GM10847 (cell line): ENCODE measurements around the gene BPIFB3.

Experiments
- POLR2A ChIP-seq: IDR thresholded peaks from 2 replicates; pipeline ENCODE4 v1.6.1; 2011; ENCODE audit not compliant: insufficient read length; ENCODE audit errors: extremely low read depth

BPIFB3 gene

DNA sequence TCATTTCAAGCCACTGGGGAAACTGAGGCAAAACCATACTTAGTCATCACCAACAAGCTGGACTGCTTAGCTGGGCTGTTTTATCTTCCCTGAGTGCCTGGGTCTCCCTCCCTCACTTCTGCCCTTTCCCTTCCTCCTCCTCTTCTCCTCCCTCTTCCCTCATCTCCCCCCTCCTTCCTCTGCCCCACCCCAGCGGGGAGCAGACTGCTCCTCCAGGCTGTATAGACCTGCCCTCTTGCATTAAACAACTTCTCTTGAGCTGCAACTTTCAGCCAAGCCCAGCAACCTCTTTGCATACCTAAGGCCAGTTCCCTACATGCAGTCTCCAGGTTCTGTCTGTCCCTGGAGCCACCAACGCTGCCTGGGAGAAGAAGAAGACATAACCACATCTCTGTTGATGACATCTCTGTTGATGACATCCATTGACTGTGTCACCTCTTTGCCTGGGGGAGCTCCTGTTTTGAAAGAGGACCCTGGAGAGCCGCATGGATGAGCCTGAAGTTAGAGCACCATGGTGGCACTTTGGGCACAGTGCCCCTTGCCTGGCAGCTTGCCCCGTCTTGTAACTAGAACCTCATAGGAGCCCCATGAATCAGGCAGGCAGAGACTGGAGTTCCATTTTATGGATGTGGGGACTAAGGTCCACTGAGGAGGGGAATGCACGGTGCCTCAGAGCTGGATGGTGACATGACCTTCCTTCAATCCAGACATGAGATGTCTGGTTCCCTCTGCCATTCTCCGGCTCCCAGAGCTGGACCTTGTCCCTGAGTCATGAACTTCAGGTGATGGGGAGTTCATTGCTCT lies 30.1 kb upstream of the BPIFB3 start:
- no peak for TF ChIP-seq POLR2A

DNA sequence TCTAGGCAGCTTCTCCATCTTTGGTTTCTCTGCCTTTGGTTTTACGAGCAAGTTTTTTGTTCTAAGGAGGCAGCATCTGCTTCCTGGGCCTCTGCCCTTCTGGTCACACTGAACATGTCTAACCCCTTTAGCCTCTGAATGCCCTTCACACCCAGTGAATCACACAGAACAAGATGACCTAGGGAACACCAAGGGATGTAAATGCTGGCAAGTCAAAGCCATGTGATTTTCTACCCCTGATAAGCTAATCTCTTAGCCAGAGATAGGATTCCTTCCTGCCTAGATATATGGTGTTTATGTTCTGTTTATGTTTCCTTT lies 29.5 kb upstream of the BPIFB3 start:
- no peak for TF ChIP-seq POLR2A

DNA sequence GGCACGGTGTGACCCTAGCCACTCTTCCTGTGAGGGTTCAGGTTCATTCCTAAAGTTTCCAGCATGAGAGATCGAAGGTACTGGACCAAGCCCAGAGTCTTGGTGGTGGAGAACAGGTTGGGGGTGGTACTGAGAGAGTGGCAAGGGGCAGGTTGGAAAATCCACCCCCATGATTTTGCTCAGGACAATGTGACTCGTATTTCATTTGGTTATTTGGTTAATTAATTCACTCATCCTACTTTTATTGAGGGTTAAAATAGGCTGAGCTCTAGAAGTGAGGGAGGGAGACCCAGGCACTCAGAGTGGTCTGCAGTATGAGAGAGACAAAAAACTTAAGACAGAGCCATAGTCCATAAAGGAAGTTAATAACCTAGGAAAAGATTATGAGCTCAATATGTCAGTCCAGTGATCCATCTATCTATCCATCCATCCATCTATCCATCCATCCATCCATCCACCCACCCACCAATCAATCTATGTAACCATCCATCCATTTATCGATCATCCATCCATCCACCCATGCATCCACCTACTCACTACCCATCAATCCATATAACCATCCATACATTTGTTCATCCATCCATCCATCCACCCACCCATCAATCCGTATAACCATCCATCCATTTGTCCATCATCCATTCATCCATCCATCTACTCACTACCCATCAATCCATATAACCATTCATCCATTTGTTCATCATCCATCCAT lies 28.9 kb upstream of the BPIFB3 start:
- TF ChIP-seq POLR2A = no peak

DNA sequence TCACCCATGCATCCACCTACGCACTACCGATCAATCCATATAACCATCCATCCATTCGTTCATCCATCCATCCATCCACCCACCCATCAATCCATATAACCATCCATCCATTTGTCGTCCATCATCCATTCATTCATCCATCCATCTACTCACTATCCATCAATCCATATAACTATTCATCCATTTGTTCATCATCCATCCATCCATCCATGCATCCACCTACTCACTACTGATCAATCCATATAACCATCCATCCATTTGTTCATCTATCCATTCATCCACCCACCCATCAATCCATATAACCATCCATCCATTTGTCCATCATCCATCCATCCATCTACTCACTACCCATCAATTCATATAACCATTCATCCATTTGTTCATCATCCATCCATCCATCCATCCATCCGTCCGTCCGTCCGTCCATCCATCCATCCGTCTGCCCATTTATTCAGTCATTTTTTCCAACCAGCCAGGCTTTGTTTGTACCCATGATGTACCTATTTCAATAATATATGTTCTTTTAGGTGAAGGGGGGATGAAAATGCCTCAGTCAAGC lies 28.3 kb upstream of the BPIFB3 start:
- no peak for TF ChIP-seq POLR2A

DNA sequence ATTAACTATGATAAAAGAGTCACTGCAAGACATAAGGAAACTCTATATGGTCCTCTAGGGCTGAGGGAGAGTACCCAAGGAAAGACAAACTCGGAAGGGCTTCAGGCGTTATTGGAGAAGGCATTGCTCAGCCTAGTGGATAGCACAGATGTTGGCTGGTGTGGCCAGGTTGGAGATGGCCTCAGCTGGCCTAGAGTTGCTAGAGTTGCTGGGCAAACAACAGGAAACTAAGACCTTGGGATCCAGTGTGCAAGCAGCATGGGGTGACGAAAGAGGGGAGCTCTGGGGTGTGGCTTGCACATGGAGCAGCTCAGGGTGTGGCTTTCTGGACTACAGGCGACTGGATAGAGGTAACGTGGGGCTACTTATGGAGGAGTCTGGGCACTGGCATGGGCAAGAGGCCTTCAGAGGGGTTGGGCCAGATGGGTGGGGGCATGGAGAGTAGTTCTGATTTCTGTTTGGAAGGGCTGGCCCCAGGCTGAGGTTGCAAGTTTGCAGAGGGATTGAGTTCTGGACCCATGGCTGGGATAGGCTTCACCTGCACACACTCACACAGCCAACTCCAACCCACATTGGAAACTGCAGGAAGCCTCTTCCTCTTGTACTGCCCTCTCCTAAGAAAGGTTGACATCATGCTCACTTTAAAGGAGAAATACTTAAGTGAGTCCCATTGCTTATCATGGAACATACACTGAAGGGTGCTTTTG lies 27.5 kb upstream of the BPIFB3 start:
- TF ChIP-seq POLR2A = no peak

DNA sequence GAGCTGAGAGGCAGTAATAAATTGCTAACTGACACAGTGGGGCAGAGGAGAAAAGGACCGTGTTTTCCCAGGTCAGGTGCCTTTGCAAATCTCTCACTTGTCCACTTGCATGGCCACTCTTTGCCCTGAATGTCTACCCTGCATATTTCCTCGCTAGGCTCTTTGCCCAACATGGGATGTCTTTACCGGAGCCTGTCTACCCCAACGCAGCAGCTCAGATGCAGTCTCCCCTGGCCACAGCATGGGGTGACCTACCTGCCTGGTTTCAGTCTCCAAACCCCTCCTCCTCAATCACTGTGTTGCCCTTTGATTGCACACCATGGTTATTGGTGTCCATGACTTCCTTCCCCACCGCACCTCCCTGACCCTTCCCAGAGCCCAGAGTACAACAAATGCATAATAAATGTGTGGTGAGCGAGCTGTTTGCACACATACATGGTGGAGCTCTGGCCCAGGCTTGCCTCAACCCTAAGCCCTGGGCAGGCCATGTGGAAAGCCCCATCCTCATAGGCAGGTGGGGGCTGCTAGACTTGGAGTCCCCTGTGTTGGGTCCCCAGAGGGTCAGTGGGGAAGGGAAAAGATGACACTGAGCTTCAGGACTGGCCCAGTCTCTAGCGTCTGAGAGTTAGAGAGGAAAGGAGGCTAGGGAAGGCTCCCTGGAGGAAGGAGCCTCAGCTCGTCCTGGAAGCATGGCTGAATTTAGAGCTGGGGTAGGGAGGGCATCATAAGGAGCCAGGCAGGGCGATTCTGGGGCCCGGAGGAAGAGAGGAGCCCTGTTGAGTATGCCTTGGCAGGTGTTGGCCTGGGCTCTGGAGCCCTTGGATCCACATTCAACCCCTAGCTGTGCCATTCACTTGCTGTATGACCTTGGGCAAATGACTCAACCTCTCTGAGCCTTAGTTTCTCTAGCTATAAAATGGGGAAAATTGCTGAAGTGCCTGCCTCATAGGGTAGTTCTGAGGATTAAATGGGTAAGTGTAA lies 26.6 kb upstream of the BPIFB3 start:
- no peak for TF ChIP-seq POLR2A

DNA sequence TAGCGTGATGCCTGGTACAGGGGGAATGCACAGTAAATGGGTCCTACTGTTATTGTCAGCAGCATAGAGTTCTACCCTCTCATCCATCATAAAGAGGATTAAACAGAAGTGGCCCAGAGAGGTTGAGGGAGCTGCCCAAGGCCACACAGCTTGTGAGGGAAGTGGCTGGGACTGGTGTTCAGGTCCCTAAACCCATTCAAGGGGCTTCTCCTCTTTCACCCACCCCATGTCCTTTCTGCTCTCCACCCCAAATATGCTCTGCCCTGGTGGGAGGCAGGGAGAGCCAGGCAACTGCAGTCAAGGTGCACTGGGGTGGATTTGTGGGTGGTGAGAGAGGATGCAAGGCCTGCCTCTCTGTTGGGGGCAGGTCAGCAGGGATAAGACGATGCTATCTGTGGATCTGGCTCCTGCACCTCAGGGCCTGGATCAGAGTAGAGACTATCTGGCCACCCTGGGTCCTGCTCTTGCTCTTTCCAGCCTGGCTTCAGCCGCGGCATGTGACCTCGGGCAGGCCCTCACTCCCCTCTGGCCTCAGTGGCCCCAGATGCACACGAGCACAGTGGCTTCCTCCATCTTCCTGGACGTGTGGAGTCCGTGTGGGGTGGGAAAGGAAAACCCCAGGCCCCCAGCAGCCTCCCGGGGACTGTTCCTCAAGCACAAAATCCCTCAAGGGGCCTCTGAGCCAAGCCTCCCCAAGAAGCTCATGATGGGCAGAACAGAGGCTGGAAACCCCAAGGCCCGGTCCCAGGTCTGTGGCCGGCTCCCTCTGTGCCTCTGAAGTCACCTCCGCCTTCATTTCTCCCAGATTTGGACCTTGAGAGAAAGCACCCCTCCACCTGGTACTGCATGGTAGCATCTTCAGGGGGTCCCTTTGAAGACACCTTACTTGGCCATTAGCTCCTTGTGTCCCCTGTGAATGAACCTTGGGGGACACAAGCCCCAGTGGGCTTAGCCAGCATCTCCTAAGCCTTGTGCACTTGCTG lies 25.6 kb upstream of the BPIFB3 start:
- TF ChIP-seq POLR2A = no peak

DNA sequence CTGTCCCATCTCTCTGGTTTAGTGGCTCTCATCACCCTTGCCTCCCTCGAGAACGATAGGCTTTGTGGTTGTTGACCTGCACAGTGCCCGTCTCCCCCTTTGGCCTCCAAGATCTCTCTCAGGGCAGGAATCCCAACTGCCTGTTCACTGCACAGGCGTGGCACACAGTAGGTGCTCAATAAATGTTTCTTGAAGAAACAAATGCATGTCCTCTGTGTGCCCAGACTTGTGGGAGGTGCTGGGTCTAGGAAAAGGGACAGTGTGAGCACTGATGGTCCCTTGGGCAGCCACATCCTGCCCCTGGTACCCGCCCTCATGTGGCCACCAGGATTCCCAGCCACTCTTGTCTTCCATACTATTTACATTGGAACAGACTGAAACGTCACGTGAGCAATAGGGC lies 24.8 kb upstream of the BPIFB3 start:
- TF ChIP-seq POLR2A = no peak

DNA sequence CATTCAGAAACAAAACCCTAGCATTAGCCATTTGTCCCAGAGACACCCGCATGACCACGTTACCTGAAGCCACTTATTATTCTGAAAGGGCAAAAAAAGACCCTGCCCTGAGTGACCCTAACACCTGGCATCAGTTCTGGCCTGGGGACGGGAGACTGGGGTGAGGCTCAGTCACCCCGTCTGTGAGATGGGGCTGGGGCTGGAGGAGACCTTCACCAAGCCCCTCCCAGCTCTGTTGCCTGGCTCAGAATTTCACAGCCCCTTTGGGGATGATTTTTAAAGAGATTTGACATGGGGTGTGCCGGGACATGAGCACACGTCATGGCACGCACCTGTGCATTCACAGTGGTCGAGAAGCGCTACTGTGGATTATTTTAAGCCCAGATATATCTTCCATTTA lies 23.6 kb upstream of the BPIFB3 start:
- no peak for TF ChIP-seq POLR2A

DNA sequence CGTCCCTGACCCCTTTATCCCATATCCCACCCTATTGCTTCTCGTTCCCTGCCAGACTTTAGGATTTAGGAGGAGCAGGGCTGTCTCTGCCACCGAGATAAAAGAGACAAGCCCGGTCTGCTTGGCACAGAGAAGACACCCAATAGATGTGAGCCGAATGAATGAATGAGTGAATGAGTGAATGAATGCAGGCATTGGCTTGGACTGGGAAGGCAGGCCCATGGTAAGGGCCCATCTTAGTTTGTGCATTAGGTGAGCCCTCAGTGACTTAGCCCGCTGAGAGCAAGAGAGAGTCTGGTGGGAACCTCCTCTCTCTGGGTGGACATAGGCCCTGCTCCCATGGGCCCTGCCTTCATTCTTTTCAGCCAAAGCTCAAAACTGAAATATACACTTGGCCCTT lies 23.1 kb upstream of the BPIFB3 start:
- no peak for TF ChIP-seq POLR2A

DNA sequence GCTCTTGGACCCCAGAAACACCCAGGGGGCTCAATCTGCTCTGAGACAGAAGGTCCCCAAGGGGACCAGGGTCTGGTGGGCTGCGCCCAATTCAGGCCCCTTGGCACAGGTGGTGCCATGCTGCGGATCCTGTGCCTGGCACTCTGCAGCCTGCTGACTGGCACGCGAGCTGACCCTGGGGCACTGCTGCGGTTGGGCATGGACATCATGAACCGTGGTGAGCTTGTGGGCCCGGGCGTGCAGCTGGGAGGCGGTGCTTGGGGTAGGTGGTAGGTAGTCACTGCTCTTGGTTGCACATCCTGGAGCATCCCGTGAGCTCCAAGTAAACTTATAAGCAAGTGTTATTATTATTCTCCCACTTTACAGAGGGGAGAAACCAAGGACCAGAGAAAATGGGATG lies 22.2 kb upstream of the BPIFB3 start, which contains the start of gene BPIFB6:
TSS of gene BPIFB6 (plus strand) at position 118 of the 400 bp plus-strand sequence. CDS start at position 118, 0 bp downstream.
- no peak for TF ChIP-seq POLR2A

DNA sequence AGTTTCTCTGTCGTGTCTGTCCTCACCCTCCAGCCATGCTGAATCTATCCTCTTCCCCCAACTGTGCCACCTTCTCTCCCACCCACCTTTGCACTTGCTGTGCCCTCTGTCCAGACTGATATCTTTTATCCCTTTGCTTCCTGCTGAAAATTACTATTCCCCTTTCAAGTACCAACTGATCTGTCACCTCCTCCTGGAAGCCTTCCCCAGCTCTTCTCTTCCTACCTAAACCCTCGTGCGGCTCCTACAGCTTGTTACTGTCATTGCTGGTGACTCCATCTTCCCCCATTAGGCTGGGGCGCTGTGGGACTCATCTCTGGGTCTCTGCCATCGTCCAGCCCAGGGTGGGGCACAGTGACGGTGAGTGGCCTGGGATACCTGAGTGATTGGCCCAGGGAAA lies 21.1 kb upstream of the BPIFB3 start:
- TF ChIP-seq POLR2A = no peak

DNA sequence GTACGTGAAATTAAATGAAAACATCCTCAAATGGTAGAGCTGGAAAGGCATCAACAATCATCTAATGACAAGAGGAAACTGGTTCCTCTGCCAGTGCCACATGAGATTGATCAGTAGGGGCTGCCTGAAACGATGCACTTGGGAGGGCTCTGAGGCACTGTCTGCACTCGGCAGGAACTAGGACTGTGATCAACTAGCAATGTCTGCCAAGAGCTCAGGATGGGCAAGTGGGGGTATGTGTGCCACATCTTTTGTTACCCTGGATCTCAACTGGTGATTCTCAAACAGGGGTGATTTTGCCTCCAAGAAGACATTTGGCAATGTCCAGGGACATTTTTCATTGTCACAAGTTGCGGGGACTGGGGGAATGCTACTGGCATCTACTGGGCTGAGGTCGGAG lies 20.3 kb upstream of the BPIFB3 start:
- TF ChIP-seq POLR2A = no peak
